GM12865 (cell line): ENCODE results near the gene NENF.

ENCODE experiments used
- DNase-seq: peaks from one replicate; pipeline ENCODE4 v3.0.0; 2010; ENCODE audit warnings: low read depth
- H3K4me3 ChIP-seq: 2 replicates; pipeline ENCODE4 v1.5.1; 2011; ENCODE audit warnings: mild to moderate bottlenecking, low read depth, low read length, control low read depth
- TF ChIP-seq, protein P1 (sequence below): IDR thresholded peaks from 2 replicates; pipeline ENCODE4 v1.5.1; 2011; ENCODE audit warnings: low read length, control low read depth, low read depth, inconsistent platforms; ENCODE audit not compliant: insufficient read depth; ENCODE audit errors: missing control alignments

The NENF gene

DNA sequence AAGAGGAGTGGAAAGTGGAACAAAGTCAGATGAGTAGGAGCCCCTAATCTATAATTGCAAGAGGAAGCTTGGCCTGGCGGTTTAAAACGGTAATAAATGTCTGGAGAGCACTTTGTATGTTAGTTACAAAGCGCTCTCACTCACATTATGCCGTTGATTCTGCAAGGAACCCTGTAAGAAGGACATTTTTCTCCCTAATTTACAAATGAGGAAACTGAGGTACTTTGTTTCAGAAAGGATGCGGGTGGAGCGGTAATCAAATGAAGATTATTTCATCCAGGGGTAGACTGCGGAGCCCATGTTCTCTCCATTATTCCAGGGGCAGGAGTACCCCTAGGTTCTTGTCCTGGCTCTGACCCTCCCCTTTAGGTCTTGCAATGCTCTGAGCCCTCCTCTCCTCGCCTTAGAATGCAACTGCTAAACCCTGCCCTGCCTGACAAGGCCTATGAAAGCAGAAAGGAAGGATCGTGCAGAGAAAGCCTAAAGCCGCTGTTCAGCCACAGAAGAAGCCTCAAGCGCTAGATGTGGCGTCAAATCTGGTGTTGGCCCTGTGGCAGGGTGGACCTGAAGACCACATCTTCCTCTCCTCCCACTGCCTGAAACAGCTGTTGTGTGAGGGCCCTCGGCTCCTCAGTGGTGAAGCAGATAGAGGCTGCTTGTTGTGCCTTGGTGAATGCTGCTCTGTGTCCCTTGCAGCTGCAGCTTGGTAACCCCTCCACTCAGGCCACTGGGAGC is 17.4 kb upstream of the NENF start:
- TF ChIP-seq, protein P1, sequence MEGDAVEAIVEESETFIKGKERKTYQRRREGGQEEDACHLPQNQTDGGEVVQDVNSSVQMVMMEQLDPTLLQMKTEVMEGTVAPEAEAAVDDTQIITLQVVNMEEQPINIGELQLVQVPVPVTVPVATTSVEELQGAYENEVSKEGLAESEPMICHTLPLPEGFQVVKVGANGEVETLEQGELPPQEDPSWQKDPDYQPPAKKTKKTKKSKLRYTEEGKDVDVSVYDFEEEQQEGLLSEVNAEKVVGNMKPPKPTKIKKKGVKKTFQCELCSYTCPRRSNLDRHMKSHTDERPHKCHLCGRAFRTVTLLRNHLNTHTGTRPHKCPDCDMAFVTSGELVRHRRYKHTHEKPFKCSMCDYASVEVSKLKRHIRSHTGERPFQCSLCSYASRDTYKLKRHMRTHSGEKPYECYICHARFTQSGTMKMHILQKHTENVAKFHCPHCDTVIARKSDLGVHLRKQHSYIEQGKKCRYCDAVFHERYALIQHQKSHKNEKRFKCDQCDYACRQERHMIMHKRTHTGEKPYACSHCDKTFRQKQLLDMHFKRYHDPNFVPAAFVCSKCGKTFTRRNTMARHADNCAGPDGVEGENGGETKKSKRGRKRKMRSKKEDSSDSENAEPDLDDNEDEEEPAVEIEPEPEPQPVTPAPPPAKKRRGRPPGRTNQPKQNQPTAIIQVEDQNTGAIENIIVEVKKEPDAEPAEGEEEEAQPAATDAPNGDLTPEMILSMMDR = no peak
- DNase-seq = peak; percentile 38
- peak overlapping the region; percentile 53 for H3K4me3 ChIP-seq

DNA sequence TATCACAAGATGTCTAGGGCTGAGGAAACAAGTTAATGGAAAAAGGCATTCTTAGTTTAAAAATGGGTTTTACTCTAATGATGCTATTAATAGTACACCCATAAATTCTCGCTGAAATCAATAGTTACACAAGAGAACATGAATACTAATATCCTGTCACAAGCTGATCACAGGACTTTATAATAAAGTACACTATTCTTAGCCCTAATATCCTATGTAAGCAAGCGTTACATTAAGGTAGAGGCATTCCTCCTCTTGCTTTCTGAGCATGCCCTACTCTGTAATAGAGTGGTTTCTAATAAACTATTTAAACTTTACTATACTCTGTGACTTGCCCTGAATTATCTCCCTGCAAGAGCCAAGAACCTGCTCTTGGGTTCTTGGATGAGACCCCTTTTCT is 11.6 kb upstream of the NENF start:
- DNase-seq = no peak
- TF ChIP-seq, protein P1 = no peak
- no peak overlapping the region for H3K4me3 ChIP-seq

DNA sequence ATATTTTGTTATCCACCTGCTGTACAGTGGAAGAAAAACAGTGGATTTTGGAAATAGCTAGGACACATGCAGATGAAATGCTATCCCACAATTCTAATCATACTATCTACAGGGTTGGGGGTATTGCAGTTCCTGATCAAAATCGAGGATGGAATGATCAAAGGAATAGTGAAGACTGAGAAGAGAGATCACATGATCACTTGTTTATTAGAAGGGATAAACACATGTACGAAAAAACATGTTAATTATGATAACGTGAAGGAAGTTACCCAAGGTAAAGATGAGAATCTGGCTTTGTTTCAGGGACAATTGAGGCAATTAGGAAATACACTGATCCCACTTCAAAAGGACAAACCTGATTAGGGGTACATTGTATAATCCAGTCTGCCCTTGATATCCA is 8.8 kb upstream of the NENF start:
- H3K4me3 ChIP-seq = no peak overlapping the region
- no peak for DNase-seq
- TF ChIP-seq, protein P1 = no peak

DNA sequence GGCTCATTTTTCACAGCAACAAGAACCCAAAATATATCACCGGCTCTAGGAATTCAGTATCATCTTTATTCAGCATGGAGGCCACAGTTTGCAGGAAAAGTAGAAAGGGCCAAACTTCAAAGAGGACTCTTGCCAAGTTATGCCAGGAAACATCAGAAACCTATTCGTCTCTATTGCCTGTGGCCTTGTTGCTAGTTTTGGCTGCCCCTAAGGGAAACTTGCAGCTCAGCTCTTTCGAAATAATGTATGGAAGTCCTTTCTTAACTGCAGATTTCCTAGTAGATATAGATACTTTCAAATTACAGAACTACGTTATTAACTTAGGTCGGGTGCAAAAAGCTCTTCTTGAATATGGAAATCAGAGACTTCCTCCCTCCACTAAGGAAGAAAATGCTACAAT is 4.2 kb upstream of the NENF start:
- TF ChIP-seq, protein P1 = no peak
- no peak overlapping the region for H3K4me3 ChIP-seq
- DNase-seq = no peak

DNA sequence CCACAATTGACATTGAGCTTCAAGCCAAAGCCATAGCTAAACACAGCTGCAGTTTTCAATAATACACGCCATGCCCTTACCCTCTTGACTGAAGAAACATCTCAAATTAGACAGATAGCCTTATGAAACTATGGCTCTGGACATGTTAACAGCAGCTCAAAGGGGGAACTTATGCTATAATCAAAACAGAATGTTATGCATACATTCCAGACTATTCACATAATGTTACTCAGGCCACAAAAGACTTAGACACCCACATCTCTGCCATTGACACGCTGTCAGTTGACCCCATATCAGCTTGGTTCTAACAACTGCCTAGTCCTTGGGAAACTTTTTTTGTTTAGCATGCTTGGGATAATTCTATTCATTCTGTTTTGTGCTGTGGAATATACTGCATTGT is 2.3 kb upstream of the NENF start:
- no peak for DNase-seq
- TF ChIP-seq, protein P1 = no peak
- no peak overlapping the region for H3K4me3 ChIP-seq

DNA sequence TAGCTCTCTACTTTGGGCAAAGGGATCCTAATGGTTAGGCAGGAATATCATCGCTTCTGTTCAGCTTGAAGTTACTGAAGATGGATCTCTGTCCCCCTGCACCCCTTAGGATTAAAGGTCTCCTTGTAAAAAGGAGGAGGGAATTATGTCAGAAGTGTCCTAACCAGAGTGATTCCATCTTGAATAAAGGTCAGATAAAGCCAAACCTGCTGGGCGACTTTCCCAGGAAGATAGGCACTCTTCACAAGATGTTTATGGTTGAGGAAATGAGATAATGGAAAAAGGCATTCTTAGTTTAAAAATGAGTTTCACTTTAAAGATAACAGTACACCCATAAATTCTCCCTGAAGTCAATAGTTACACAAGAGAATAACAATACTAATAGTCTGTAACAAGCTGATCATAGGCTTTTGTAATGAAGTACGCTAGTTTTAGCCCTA is 1.7 kb upstream of the NENF start:
- H3K4me3 ChIP-seq = no peak overlapping the region
- no peak for DNase-seq
- TF ChIP-seq, protein P1 = no peak

DNA sequence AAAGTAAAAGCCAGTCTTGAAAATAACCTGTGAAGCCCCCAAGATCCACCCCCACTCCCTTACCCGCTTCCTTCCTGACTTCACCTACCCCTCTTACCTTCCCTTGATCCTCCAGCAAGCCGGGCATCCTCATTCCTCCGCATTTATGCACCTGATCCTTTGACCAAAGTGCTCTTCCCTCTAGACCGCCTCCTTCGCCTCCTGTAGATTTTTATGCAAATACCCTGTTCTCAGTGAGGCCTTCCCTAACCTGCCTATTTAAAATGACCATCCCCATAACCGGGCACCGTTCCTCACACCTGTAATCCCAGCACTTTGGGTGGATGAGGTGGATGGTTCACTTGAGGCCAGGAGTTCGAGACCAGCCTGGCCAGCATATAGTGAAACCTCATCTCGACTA is 1.1 kb upstream of the NENF start:
- H3K4me3 ChIP-seq = no peak overlapping the region
- TF ChIP-seq, protein P1 = no peak
- DNase-seq = no peak
